Memory B cell (primary cell): ENCODE results near the gene METRN.

ENCODE experiments used
- ATAC-seq: fragments of 150-1000 bp; cut with Tn5 transposase; 2 replicates; pipeline ENCODE4 v1.10.0; 2021; ENCODE audit warnings: low read depth, mild to moderate bottlenecking, moderate library complexity
- DNase-seq, 2 donors: peaks; one replicate each; pipeline ENCODE4 v3.0.0; 2022; ENCODE audit warnings: low spot score in 2 of 2
- H3K27ac Mint-ChIP-seq: one replicate; pipeline ENCODE4 v1.8.0; 2022; ENCODE audit warnings: mild to moderate bottlenecking, moderate library complexity, mixed read lengths
- H3K27me3 Mint-ChIP-seq: one replicate; pipeline ENCODE4 v1.8.0; 2022; ENCODE audit warnings: mixed read lengths
- H3K36me3 Mint-ChIP-seq: one replicate; pipeline ENCODE4 v1.8.0; 2022; ENCODE audit warnings: mild to moderate bottlenecking, mixed read lengths
- H3K4me1 Mint-ChIP-seq: one replicate; pipeline ENCODE4 v1.8.0; 2022; ENCODE audit warnings: mixed read lengths
- H3K4me3 Mint-ChIP-seq: one replicate; pipeline ENCODE4 v1.8.0; 2022; ENCODE audit warnings: mild to moderate bottlenecking, moderate library complexity, mixed read lengths
- H3K9me3 Mint-ChIP-seq: one replicate; pipeline ENCODE4 v1.8.0; 2022; ENCODE audit warnings: mixed read lengths

The METRN gene

GRCh38 chr16:762595-763268 is 47.8 kb downstream of the METRN start:
- no peaks in the 10 kb centered on the region for H3K4me1 Mint-ChIP-seq
- DNase-seq = no peak

DNA sequence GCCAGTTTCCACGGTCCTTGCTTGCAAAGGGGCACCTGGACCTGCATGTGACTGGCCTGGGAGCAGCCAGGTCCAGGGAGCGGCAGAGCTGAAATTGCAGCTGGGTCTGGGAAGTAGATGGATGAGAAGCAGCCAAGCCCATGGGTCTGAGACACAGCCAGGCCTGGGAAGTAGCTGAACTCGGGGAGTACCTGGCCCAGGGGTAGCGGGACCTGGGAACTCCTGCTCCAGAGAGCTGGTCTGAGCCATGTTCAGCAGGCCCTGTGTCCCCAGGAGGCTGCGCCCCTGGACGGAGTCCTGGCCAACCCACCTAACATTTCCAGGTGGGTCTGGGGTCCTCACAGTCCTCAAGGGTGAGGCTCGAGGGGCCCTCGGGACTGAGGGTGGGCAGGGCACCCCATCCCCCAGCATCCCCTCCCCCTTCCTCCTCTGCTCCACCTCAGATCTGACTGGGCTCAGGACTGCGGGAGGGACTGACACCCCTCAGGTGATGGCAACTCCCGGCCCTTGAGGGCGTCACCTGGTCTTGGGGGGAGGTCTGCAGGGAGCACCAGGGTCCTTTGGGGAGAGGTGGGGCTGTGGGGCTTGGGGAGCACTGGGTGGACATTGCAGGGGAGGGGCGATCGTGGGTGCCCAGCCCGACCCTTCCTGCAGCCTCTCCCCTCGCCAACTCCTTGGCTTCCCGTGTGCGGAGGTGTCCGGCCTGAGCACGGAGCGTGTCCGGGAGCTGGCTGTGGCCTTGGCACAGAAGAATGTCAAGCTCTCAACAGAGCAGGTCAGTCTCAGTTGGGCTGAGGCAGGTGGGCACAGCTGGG is 48.7 kb downstream of the METRN start:
- Mint-ChIP-seq H3K27ac (no peak overlapping the region), H3K36me3 (no peaks in the 10 kb centered on the region), H3K4me3 (no peak overlapping the region), H3K9me3 (no peaks in the 10 kb centered on the region), H3K27me3 (peaks cover 9% of the 10 kb centered on the region), H3K4me1 (no peaks in the 10 kb centered on the region)
- no peak for DNase-seq
- ATAC-seq = no peak

More at GRCh38 chr16:762595-763268, 47.8 kb downstream of the METRN start:
- no peaks in the 10 kb centered on the region for H3K36me3 Mint-ChIP-seq
- no peak for ATAC-seq
- peaks cover 11% of the 10 kb centered on the region for H3K27me3 Mint-ChIP-seq
- H3K9me3 Mint-ChIP-seq = no peaks in the 10 kb centered on the region
- no peak overlapping the region for H3K4me3 Mint-ChIP-seq
- no peak overlapping the region for H3K27ac Mint-ChIP-seq

DNA sequence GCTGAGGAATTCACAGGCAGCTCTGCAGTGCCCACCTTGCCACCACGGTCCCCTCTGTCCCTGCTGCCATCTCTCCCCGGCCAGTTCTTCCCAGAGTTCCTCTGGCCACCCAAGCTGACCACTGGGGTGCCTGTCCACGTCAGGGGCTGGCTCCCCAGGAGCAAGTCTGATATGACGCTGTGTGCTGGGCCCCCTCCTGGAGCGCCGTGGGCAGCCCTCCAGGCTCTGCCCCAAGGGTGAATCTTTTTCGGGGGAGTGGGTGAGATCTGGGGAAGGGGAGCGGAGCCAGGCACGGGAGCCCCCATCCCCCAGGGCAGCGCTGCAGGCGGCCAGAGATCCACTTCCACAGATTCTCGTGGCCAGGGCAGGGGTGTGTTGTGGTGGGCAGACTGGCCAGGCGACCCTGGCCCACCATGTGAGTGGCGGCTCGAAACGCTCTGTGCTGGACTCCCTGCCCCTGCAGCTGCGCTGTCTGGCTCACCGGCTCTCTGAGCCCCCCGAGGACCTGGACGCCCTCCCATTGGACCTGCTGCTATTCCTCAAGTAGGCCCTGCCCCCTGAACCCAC is 49.3 kb downstream of the METRN start:
- H3K36me3 Mint-ChIP-seq = no peaks in the 10 kb centered on the region
- H3K27ac Mint-ChIP-seq = no peak overlapping the region
- H3K9me3 Mint-ChIP-seq = no peaks in the 10 kb centered on the region
- no peaks in the 10 kb centered on the region for H3K4me1 Mint-ChIP-seq
- peaks cover 9% of the 10 kb centered on the region for H3K27me3 Mint-ChIP-seq
- no peak overlapping the region for H3K4me3 Mint-ChIP-seq
- ATAC-seq (no peak), DNase-seq (no peak)

GRCh38 chr16:764848-765487 is 50.0 kb downstream of the METRN start:
- Mint-ChIP-seq H3K4me1 (no peaks in the 10 kb centered on the region), H3K27me3 (peaks cover 11% of the 10 kb centered on the region), H3K9me3 (no peaks in the 10 kb centered on the region), H3K4me3 (no peak overlapping the region), H3K27ac (no peak overlapping the region), H3K36me3 (no peaks in the 10 kb centered on the region)
- DNase-seq (no peak), ATAC-seq (no peak)

DNA sequence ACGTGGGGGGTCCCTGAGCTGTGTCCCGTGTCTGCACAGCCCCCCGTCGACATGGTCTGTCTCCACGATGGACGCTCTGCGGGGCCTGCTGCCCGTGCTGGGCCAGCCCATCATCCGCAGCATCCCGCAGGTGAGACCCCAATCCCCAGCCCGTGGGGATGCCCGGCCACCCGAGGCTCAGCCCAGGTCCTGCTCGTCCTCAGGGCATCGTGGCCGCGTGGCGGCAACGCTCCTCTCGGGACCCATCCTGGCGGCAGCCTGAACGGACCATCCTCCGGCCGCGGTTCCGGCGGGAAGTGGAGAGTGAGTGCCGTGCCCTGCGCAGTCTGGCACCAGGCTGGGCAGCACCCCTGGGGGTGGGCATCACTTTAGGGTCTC is 50.6 kb downstream of the METRN start:
- Mint-ChIP-seq H3K27me3 (peaks cover 11% of the 10 kb centered on the region), H3K4me1 (no peaks in the 10 kb centered on the region), H3K9me3 (no peaks in the 10 kb centered on the region), H3K4me3 (no peak overlapping the region), H3K27ac (no peak overlapping the region), H3K36me3 (no peaks in the 10 kb centered on the region)
- DNase-seq (no peak), ATAC-seq (no peak)

GRCh38 chr16:766008-766819 is 51.3 kb downstream of the METRN start:
- H3K4me1 Mint-ChIP-seq = no peaks in the 10 kb centered on the region
- ATAC-seq = no peak
- H3K4me3 Mint-ChIP-seq = no peak overlapping the region
- DNase-seq = no peak
- peaks cover 9% of the 10 kb centered on the region for H3K27me3 Mint-ChIP-seq
- H3K9me3 Mint-ChIP-seq = no peaks in the 10 kb centered on the region
- H3K36me3 Mint-ChIP-seq = no peaks in the 10 kb centered on the region
- no peak overlapping the region for H3K27ac Mint-ChIP-seq

DNA sequence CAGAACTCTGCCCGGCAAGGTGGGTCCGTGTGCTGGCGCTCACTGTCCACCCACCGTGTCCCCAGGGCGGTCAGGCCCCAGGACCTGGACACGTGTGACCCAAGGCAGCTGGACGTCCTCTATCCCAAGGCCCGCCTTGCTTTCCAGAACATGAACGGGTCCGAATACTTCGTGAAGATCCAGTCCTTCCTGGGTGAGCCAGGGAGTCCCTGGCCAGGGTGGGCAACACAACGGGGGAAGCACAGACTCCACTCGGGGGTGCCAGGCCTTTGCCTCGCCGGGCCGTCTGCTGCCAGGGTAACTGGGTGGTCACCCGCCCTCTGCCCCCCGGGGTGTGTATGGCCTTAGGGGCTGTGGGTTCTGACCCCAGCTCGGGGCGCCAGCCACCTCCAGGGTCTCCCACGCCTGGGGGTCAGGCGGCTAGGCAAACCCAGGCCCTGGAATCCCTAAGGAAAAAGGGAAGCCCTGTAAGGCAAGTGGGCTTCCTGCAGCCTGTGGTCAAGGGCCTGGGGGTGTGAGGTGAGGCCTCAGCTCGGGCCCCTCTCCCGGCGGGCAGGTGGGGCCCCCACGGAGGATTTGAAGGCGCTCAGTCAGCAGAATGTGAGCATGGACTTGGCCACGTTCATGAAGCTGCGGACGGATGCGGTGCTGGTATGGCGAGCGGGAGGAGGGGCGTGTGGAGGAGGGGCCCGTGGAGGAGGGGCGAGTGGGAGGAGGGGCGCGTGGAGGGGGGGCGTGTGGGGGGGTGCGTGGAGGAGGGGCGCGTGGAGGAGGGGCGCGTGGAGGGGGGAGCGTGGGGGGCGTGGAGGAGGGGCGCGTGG is 52.1 kb downstream of the METRN start:
- Mint-ChIP-seq H3K36me3 (no peaks in the 10 kb centered on the region), H3K4me1 (no peaks in the 10 kb centered on the region), H3K27me3 (peaks cover 9% of the 10 kb centered on the region), H3K4me3 (no peak overlapping the region), H3K9me3 (no peaks in the 10 kb centered on the region), H3K27ac (no peak overlapping the region)
- ATAC-seq (no peak), DNase-seq (no peak)

GRCh38 chr16:767743-768235 is 52.9 kb downstream of the METRN start:
- Mint-ChIP-seq H3K27me3 (peaks cover 6% of the 10 kb centered on the region), H3K4me1 (no peaks in the 10 kb centered on the region), H3K4me3 (no peak overlapping the region), H3K9me3 (no peaks in the 10 kb centered on the region), H3K36me3 (no peaks in the 10 kb centered on the region), H3K27ac (no peak overlapping the region)
- DNase-seq = no peak
- no peak for ATAC-seq

DNA sequence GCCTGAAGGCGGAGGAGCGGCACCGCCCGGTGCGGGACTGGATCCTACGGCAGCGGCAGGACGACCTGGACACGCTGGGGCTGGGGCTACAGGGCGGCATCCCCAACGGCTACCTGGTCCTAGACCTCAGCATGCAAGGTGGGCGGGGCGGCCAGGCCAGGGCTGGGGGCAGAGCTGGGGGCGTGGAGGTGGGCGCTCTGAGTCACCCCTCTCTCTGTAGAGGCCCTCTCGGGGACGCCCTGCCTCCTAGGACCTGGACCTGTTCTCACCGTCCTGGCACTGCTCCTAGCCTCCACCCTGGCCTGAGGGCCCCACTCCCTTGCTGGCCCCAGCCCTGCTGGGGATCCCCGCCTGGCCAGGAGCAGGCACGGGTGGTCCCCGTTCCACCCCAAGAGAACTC is 53.5 kb downstream of the METRN start:
- DNase-seq (no peak), ATAC-seq (no peak)
- no peak overlapping the region for H3K27ac Mint-ChIP-seq
- H3K27me3 Mint-ChIP-seq = peaks cover 6% of the 10 kb centered on the region
- no peak overlapping the region for H3K4me3 Mint-ChIP-seq
- H3K9me3 Mint-ChIP-seq = no peaks in the 10 kb centered on the region
- no peaks in the 10 kb centered on the region for H3K36me3 Mint-ChIP-seq
- no peaks in the 10 kb centered on the region for H3K4me1 Mint-ChIP-seq
